HuH-7.5 (cell line): Measurements from ENCODE around the gene CELF2.

ENCODE experiments used
- DNase-seq: peaks from one replicate; pipeline ENCODE4 v3.0.0; 2011; ENCODE audit warnings: low spot score

CELF2 gene

GRCh38 chr10:11004144-11005077 lies 13.3 kb upstream of the CELF2 start:
- DNase-seq, result no peak

GRCh38 chr10:11005725-11006427 lies 11.8 kb upstream of the CELF2 start:
- no peak for DNase-seq

GRCh38 chr10:11006428-11006825 lies 11.2 kb upstream of the CELF2 start:
- DNase-seq, result no peak

- DNase-seq, result no peak
These were observed 10.1 kb upstream of the CELF2 start for GRCh38 chr10:11007476-11008020.

- no peak for DNase-seq
These were observed 8.0 kb upstream of the CELF2 start for GRCh38 chr10:11009471-11010308.

GRCh38 chr10:11010582-11010981 lies 7.1 kb upstream of the CELF2 start:
- DNase-seq, result no peak

GRCh38 chr10:11011436-11011835 lies 6.2 kb upstream of the CELF2 start:
- DNase-seq, result no peak

- no peak for DNase-seq
These were observed 5.7 kb upstream of the CELF2 start for GRCh38 chr10:11011984-11012383.

GRCh38 chr10:11012421-11013295 lies 5.0 kb upstream of the CELF2 start:
- DNase-seq, result no peak

GRCh38 chr10:11013836-11014235 lies 3.8 kb upstream of the CELF2 start:
- no peak for DNase-seq

GRCh38 chr10:11014671-11015445 lies 2.8 kb upstream of the CELF2 start:
- no peak for DNase-seq

GRCh38 chr10:11015446-11015934 lies 2.2 kb upstream of the CELF2 start:
- DNase-seq, result no peak

GRCh38 chr10:11017000-11017569 lies 587 bp upstream of the CELF2 start:
- no peak for DNase-seq

- no peak for DNase-seq
These were observed 765 bp downstream of the CELF2 start for GRCh38 chr10:11018432-11018841.

- DNase-seq, result no peak
These were observed 1.4 kb downstream of the CELF2 start for GRCh38 chr10:11018855-11019631.

GRCh38 chr10:11019724-11020547 lies 2.3 kb downstream of the CELF2 start:
- no peak for DNase-seq

- DNase-seq, result no peak
These were observed 2.9 kb downstream of the CELF2 start for GRCh38 chr10:11020548-11020942.

- no peak for DNase-seq
These were observed 4.5 kb downstream of the CELF2 start for GRCh38 chr10:11022213-11022612.
